HG03558 (cell line): ENCODE measurements around the gene PLEKHM3.

Experiments
- ATAC-seq: cut with Tn5 transposase; IDR thresholded peaks from one replicate; pipeline ENCODE4 v1.9.1; 2021; ENCODE audit warnings: moderate number of reproducible peaks; ENCODE audit not compliant: unreplicated experiment; ENCODE audit errors: extremely low read depth

PLEKHM3 gene

GRCh38 chr2:207839028-207839427 is 186.3 kb downstream of the PLEKHM3 start:
- ATAC-seq: no peak

- no peak for ATAC-seq
Observed at GRCh38 chr2:207836521-207837133, 188.7 kb downstream of the PLEKHM3 start.

DNA sequence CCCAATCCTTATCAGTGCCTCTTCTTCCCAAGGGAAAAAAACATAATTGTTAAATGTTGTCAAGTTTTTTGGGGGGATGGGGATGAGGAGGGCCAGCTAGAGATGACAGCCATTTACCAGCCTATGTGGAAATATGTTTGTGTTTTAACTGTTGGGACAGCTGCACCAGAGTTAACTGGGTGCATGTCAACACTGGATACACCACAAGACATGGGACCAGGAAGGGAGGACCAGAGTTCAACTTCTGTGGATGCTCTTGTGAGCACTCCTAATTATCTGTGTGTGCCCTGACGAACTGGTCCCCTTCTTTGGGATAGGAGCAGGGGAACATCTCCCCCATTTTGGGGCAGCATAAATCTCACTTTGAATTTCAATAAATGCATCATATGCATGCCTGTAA is 189.5 kb downstream of the PLEKHM3 start:
- ATAC-seq: no peak

GRCh38 chr2:207833251-207833751 is 192.0 kb downstream of the PLEKHM3 start:
- ATAC-seq: peak; percentile 98

DNA sequence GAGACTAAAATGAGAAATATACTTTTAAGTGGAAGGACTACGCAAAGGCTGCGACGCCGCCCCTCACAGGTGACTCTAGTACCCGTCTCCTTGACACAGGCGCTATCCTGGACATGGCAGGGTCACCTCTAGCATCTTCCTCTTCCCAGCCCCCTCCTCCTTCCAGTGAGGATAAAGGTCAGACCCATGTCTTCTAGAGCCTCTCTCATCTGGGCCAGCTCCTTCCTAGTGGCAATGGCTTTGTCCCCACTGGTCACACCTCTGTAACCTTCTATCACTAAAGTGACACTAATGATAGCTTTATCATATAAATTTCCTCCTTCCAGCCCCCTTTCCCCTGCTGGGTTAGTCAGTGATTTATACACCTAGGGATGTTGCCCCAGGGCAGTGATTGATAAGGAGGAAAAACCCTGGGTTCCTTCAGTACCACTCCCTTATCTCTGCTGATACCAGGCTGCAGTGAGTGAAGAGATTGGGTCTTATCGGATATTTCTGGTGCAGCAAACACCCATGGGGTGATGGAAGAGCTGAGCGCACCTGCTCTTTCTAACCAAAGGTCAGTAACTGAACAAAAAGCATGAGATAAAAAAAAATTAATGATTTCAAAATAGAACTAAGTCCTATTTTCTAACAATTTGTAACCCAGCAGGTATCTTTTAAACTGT is 193.6 kb downstream of the PLEKHM3 start:
- no peak for ATAC-seq

- no peak for ATAC-seq
Observed at GRCh38 chr2:207830778-207831438, 194.4 kb downstream of the PLEKHM3 start.

GRCh38 chr2:207828361-207829057 is 196.8 kb downstream of the PLEKHM3 start:
- ATAC-seq: no peak

- no peak for ATAC-seq
Observed at GRCh38 chr2:207825978-207826377, 199.3 kb downstream of the PLEKHM3 start.

- no peak for ATAC-seq
Observed at GRCh38 chr2:207825045-207825954, 200.0 kb downstream of the PLEKHM3 start.

GRCh38 chr2:207823865-207824264 is 201.5 kb downstream of the PLEKHM3 start:
- ATAC-seq: no peak

DNA sequence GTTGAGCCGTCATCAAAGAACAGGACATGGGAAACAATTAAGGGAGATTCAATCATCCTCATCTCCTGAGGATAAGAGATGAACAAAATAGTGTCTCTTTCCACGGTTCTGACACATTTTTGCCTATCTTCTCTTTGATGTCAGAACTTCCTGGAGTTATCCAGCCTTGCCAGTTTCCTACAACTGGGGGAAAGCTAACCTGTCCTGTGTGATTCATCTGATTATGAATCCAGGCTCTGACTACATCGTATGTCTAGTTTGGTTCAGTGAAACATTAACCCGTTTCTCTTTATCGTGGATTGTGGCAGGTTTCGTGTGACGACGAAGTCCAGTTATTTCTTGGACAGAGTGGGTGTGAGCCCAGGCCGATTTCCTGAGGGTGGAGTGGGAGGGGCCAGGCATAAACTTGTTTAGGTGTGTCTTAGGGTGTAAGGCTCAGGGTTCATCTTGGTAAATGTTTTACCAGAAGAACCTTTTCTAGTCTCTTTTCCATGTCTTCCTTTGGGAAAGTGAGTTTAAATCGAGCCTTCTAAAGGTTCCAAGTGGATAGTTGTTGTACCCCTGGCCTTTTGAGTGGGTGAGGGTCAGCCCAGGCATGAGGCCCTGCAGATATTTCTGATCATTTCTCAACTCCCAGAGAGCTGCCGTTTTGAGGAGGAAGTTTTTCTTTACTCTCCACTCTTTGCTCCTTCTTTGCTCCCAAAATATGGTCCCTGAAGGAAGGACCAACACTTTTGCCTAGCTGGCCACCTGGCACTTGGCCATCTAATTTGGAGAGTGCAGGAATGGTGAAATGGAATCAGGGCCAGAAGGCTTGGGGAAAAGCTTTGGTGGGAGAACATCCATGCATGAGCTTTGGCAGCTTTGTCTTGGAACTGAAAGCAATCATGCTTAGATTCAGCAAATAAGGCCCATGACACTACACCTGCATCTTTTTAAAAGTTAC is 205.2 kb downstream of the PLEKHM3 start:
- ATAC-seq: no peak

DNA sequence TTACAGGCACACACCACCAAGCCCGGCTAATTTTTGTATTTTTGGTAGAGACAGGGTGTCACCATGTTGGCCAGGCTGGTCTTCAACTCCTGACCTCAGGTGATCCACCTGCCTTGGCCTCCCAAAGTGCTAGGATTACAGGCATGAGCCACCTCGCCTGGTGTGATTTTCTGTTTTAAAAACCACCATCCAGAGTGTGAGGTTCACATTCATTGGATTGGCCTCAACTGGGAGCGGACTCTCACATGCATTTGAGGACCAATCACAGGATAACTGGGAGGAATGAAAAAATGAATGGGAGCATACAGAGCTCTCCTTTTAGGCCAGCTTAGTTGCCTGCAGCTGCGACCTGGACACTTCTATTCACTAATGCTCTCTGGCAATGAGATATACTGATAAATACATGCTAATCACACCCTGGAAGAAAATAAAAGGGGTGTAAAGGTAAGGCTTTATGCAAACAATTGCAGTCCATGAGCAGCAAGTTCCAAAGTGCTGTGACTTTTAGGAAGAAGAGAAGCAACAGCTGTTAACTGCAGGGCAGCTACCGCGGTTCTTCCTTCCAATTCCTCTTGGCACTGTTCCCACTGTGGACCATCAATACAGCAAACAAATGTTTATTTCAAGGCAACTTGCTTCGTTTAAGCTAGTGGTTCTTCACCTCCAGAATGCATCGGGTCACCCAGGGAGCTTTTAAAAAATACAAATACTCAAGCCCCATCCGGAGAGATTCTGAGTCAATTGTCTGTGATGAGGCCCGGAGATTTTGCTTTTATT is 206.1 kb downstream of the PLEKHM3 start:
- no peak for ATAC-seq

DNA sequence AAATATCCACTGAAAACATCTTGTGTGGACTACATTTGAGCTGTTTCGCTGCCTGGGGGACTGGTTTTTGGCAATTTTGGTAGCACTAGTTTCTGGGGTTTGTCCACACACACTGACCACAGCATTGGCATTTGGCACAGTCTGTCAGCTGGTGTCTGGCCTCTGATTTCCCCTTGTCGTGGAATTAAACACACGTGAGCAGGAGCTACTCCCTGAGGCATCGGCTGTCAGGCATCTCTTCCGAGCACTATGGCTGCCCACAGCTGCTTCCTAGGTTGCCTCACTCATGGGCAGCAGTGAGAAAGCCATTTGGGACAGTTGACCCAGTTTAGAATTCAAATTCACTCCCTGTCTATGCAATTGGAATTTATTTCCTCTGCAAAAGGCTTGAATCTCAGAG is 208.8 kb downstream of the PLEKHM3 start:
- no peak for ATAC-seq

GRCh38 chr2:207815254-207815653 is 210.1 kb downstream of the PLEKHM3 start:
- no peak for ATAC-seq

GRCh38 chr2:207813942-207814341 is 211.4 kb downstream of the PLEKHM3 start:
- no peak for ATAC-seq

GRCh38 chr2:207813221-207813916 is 212.0 kb downstream of the PLEKHM3 start:
- ATAC-seq: no peak

DNA sequence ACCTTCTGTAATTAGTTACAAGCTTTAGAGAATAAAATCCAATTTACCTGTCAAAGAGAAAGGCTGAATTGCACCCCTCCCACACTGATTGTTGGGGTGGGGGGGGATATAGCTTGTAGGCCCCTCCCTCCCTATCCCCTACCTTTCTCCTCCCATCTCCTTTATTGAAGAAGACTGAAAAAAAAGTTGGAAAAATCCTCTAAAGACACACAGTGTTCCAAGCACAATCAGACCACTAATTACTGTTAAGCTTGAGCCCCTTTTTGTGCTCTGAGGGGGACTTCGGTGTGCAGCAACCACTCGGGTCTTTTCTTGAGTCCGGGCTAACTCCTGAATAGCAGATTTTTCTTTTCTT is 212.6 kb downstream of the PLEKHM3 start:
- ATAC-seq: no peak
